Left lung (tissue), 10 donors: ENCODE data around the gene PPP2R2B. TPM values are rescaled to one million over a fixed set of nuclear protein-coding genes. Genes with fewer than 3 reads are reported as not detected.
A peak's percentile ranks its signal among the peaks of the same experiment; 100 is the strongest.

ENCODE experiments used
- ATAC-seq: fragments of 200-7000 bp; cut with Tn5 transposase; one replicate; pipeline ENCODE4 v1.9.1; 2020; ENCODE audit warnings: moderate library complexity
- DNase-seq, 4 donors: peaks; one replicate each; pipeline ENCODE4 v3.0.0-alpha.2; 2013 to 2020
- H3K27ac ChIP-seq, 2 donors: fragments of 200-600 bp; sonication (generic) in 1 of 2; one replicate each; pipeline versions ENCODE4 v1.5.0 to v1.8.0; 2020 to 2021
- H3K27me3 ChIP-seq, 2 donors: fragments of 200-600 bp; sonication (generic) in 1 of 2; one replicate each; pipeline versions ENCODE4 v1.5.0 to v1.8.0; 2020 to 2021
- H3K36me3 ChIP-seq, 2 donors: fragments of 200-600 bp; sonication (generic) in 1 of 2; one replicate each; pipeline versions ENCODE4 v1.5.0 to v1.8.0; 2020 to 2021
- H3K4me1 ChIP-seq, 2 donors: fragments of 200-600 bp; one replicate each; pipeline ENCODE4 v1.8.0; 2021
- H3K4me3 ChIP-seq, 2 donors: fragments of 200-600 bp; sonication (generic) in 1 of 2; one replicate each; pipeline versions ENCODE4 v1.5.0 to v1.8.0; 2020 to 2021; ENCODE audit warnings: mild to moderate bottlenecking in 1 of 2
- H3K9me3 ChIP-seq, 2 donors: fragments of 200-600 bp; sonication (generic) in 1 of 2; one replicate each; pipeline versions ENCODE4 v1.5.0 to v1.8.0; 2020 to 2021
- intact Hi-C, 2 donors: fragments of 100-400 bp; cut with DNase I; formaldehyde crosslinking; loops; one replicate each; pipeline versions ENCODE4 v1.11.2 to v1.14.2; 2022
- polyA plus RNA-seq, 6 donors: library from polyadenylated mRNA; unstranded; fragments of 120-200 nt; gene quantifications; one replicate each; pipeline ENCODE4 v1.2.1, GENCODE V29; 2013; ENCODE audit not compliant: insufficient read length in 6 of 6
- total RNA-seq, 2 donors: library from RNA; stranded (reverse); fragmentation: NEBNext Ultra II Directional; extraction: Animal tissue kit (Norgen Biotek cat#: 25700); gene quantifications; one replicate each; pipeline ENCODE4 v1.2.1, GENCODE V29; 2021
- TF ChIP-seq, protein P1 (sequence below), 2 donors: fragments of 200-600 bp; sonication (generic) in 1 of 2; IDR thresholded peaks; one replicate each; pipeline versions ENCODE4 v1.5.0 to v1.8.0; 2021; ENCODE audit warnings: antibody characterized with exemption in 2 of 2
- donor health status: DM: no; HTN: yes; CAD: no.
- donor health status: DM: no; HTN: no; CAD: no.

Gene PPP2R2B
- total and polyA plus RNA-seq, 8 donors, result 0.23 to 1.5 (median 0.43) TPM

DNA sequence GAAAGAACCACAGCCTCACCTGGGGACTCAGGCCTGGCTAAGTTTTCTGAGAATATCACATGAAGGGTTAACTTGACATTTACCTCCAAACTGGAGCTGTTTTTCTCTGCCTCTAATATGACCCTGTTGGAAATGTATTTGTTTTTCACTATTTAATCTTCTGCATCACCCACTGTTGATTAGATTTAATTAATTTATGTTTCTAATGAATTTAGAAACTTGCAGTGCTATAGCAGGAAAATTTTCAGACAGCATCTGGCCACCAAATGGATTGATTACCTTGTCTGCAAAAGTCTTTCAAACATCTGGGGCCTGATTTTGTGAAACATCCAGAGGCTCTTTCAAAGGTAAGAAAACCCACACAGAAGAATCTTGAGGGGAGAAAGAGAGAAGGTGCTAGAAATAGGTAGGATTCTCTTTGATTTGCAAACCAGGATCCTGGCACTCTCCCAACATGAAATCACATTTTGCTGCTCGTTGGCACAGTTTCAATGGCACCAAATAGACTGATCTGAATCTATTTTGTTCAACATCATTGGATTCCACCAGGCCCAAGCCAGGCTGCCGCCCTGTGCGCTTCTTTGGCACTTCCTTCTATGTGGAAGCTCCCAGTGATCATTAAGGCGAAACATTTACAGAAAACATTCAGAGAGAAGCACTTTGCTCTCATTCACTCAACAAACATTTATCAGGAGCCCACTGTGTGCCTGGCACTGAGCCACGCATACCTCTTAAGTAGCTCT lies 157.3 kb downstream of the PPP2R2B start:
- TF ChIP-seq, protein P1, sequence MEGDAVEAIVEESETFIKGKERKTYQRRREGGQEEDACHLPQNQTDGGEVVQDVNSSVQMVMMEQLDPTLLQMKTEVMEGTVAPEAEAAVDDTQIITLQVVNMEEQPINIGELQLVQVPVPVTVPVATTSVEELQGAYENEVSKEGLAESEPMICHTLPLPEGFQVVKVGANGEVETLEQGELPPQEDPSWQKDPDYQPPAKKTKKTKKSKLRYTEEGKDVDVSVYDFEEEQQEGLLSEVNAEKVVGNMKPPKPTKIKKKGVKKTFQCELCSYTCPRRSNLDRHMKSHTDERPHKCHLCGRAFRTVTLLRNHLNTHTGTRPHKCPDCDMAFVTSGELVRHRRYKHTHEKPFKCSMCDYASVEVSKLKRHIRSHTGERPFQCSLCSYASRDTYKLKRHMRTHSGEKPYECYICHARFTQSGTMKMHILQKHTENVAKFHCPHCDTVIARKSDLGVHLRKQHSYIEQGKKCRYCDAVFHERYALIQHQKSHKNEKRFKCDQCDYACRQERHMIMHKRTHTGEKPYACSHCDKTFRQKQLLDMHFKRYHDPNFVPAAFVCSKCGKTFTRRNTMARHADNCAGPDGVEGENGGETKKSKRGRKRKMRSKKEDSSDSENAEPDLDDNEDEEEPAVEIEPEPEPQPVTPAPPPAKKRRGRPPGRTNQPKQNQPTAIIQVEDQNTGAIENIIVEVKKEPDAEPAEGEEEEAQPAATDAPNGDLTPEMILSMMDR (IDR thresholded peaks at IDR 0.05), result no peak
- peak in 1 of 4 donors; percentile 34 for DNase-seq
- intact Hi-C loops, result no loop called here

DNA sequence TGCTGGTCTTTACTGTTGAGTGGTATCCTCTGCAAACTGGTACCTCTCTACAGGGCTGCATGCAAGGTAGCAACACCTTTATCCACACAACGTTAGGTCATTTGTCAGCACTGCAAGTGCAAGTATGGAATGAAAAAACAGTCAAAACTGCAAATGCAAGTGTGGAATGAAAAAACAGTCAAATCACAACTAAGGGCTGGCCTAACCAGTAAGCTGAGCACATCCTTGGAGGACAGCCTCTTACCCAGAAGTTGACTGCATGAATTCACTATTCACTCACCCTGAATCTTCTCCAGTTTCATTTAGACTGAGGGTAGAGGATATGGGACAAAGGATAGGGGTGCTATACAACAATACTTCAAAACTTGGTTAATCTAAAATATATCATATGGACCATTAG lies 158.4 kb downstream of the PPP2R2B start:
- Histone ChIP-seq H3K4me1 (no peaks in the 10 kb centered on the region), H3K9me3 (no peaks in the 10 kb centered on the region), H3K27ac (no peak overlapping the region), H3K27me3 (no peaks in the 10 kb centered on the region), H3K36me3 (no peaks in the 10 kb centered on the region), H3K4me3 (no peak overlapping the region)
- intact Hi-C loops, result no loop called here
- DNase-seq, result no peak
- TF ChIP-seq, protein P1 (IDR thresholded peaks at IDR 0.05), result no peak
- ATAC-seq, result no peak

More for the DNA sequence above, 157.3 kb downstream of the PPP2R2B start:
- no peak for ATAC-seq
- H3K9me3 ChIP-seq, result no peaks in the 10 kb centered on the region
- no peaks in the 10 kb centered on the region for H3K4me1 ChIP-seq
- no peak overlapping the region for H3K27ac ChIP-seq
- no peaks in the 10 kb centered on the region for H3K27me3 ChIP-seq
- H3K4me3 ChIP-seq, result no peak overlapping the region
- no peaks in the 10 kb centered on the region for H3K36me3 ChIP-seq

DNA sequence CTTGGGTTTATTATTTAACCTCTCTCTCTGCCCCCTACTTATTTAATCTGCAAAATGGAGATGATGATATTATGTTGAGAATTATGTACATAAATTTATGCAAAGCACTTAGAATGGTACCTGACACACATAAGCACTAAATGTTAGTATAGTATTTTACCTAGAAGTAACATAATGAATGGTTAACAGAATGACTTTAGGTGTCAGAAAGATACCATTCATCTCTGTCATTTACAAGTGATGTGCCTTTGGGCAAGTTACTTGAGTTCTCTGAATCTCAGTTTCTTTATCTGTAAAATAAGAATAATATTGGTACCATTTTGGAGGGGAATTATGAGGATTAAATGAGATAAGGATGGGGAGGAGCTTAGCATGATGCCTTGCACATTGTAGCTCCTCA lies 159.4 kb downstream of the PPP2R2B start:
- DNase-seq (no peak), ATAC-seq (no peak)
- Histone ChIP-seq H3K4me1 (no peaks in the 10 kb centered on the region), H3K9me3 (no peaks in the 10 kb centered on the region), H3K4me3 (no peak overlapping the region), H3K36me3 (no peaks in the 10 kb centered on the region), H3K27me3 (no peaks in the 10 kb centered on the region), H3K27ac (no peak overlapping the region)
- TF ChIP-seq, protein P1 (IDR thresholded peaks at IDR 0.05), result no peak
- intact Hi-C loops, result no loop called here

DNA sequence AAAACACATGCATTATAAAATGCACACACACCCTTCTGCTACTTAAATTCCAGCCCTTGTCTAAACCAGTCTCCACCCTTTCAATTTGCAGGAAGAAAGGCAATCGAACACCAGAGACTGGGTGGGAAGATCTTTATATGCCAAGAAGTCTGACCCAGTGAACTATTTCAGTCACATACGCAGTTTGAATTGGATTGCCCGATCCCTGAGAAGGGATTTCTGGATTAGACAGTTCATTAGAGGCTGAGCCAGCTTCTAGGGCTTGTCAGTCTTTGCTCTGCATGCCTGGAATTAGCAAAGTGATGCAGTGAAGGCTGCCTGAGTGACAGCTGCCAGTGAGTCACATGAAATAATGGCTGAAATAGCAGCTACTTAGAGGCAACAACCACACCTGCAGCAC lies 159.9 kb downstream of the PPP2R2B start:
- intact Hi-C loops, result no loop called here
- H3K27ac ChIP-seq, result no peak overlapping the region
- no peaks in the 10 kb centered on the region for H3K4me1 ChIP-seq
- no peaks in the 10 kb centered on the region for H3K27me3 ChIP-seq
- TF ChIP-seq, protein P1 (IDR thresholded peaks at IDR 0.05), result no peak
- DNase-seq, result no peak
- ATAC-seq, result no peak
- H3K4me3 ChIP-seq, result no peak overlapping the region
- no peaks in the 10 kb centered on the region for H3K36me3 ChIP-seq
- H3K9me3 ChIP-seq, result no peaks in the 10 kb centered on the region

DNA sequence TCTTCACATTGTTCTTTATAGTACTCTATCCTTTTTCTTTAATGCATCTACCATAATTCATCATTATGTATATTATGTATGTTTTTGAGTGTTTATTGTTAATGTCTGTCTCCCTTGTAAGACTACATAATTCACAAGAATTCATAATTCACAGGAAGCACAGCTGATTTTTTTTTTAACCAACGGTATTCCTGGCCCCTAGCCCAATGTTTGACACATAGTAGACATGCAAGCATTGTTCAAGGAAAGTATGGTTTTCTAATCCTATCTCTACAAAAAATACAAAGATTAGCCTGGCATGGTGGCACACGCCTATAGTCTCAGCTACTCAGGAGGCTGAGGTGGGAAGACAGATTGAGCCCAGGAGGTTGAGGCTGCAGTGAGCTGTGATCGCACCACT lies 160.6 kb downstream of the PPP2R2B start:
- Histone ChIP-seq H3K27ac (no peak overlapping the region), H3K9me3 (no peaks in the 10 kb centered on the region), H3K27me3 (no peaks in the 10 kb centered on the region), H3K4me3 (no peak overlapping the region), H3K4me1 (no peaks in the 10 kb centered on the region), H3K36me3 (no peaks in the 10 kb centered on the region)
- TF ChIP-seq, protein P1 (IDR thresholded peaks at IDR 0.05), result no peak
- ATAC-seq (no peak), DNase-seq (no peak)
- intact Hi-C loops, result no loop called here
